Measurements from ENCODE around the gene IARS1. TPM values are rescaled to one million over a fixed set of nuclear protein-coding genes. Genes with fewer than 3 reads are reported as not detected.

The IARS1 gene
- total and polyA plus RNA-seq, 10 of the 15 experiments (the other 5 are each of a cell fraction or from before 2014, with no cell fraction given), result 71.0 to 227 (median 153) TPM

GRCh38 chr9:92310562-92310961 is 17.1 kb upstream of the IARS1 start:
- H3K79me2 ChIP-seq (ENCODE audit: control insufficient read depth, insufficient read depth, low read length), result no peaks in the 10 kb centered on the region
- no peak overlapping the region for H3K27ac ChIP-seq (ENCODE audit: control insufficient read depth, insufficient read depth)
- BruUV-seq (replicated peaks), result no TSS peak
- no peaks in the 10 kb centered on the region for H3K9me3 ChIP-seq (replicated peaks; ENCODE audit: control insufficient read depth, insufficient read depth, low read length)
- no peak overlapping the region for H2AFZ ChIP-seq (ENCODE audit: control insufficient read depth, low read depth, low read length)
- H3K4me3 ChIP-seq, result no peak overlapping the region
- no peak overlapping the region for H3K9ac ChIP-seq (ENCODE audit: control insufficient read depth, insufficient read depth, low read length)
- in situ Hi-C loops (cut with MboI), result no loop called here
- intact Hi-C loops (cut with micrococcal nuclease; ENCODE audit: unreplicated experiment), result no loop called here
- ChIA-PET RAD21 (ENCODE audit: unreplicated experiment) (no interaction called here), CTCF (no interaction called here), SMC1A (ENCODE audit: uncharacterized antibody, unreplicated experiment) (no interaction called here), POLR2A (no interaction called here)
- no peak overlapping the region for H3K4me2 ChIP-seq (ENCODE audit: control insufficient read depth, insufficient read depth)
- no peaks in the 10 kb centered on the region for H3K27me3 ChIP-seq (replicated peaks in 1 of 2; ENCODE audit: control insufficient read depth in 2 of 2, insufficient read depth in 2 of 2, low read length in 1 of 2)
- no peaks in the 10 kb centered on the region for H4K20me1 ChIP-seq (ENCODE audit: control insufficient read depth, insufficient read depth)
- H3K4me1 ChIP-seq (ENCODE audit: control insufficient read depth, insufficient read depth, low read length), result peaks cover 3% of the 10 kb centered on the region; the same call in 1 of the 2 replicates
- FAIRE-seq, result no peak
- TF ChIP-seq, protein P1, sequence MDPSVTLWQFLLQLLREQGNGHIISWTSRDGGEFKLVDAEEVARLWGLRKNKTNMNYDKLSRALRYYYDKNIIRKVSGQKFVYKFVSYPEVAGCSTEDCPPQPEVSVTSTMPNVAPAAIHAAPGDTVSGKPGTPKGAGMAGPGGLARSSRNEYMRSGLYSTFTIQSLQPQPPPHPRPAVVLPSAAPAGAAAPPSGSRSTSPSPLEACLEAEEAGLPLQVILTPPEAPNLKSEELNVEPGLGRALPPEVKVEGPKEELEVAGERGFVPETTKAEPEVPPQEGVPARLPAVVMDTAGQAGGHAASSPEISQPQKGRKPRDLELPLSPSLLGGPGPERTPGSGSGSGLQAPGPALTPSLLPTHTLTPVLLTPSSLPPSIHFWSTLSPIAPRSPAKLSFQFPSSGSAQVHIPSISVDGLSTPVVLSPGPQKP (IDR thresholded peaks at IDR 0.05; ENCODE audit: low read depth, low read length), result no peak
- no peak for TF ChIP-seq NBN (IDR thresholded peaks at IDR 0.05)
- TF ChIP-seq GATAD2B (conservative IDR thresholded peaks at IDR 0.05; ENCODE audit: low read depth), result no peak
- TF ChIP-seq LARP7 (IDR thresholded peaks at IDR 0.05), result no peak
- no peak for TF ChIP-seq RAD51 (IDR thresholded peaks at IDR 0.05)
- TF ChIP-seq WRNIP1 (IDR thresholded peaks at IDR 0.05; ENCODE audit: borderline replicate concordance, low read depth, low read length), result no peak
- TF ChIP-seq JUND (IDR thresholded peaks at IDR 0.05; ENCODE audit: low read depth, low read length), result no peak
- ATAC-seq, result no peak
- 83% methylated on average over 3 of the region's 3 CpGs for WGBS (ENCODE audit: insufficient coverage, insufficient replicate concordance, low lambda C conversion rate, missing lambda C conversion rate)
- no peak for DNase-seq (ENCODE audit: low read depth, low spot score)
- H3K36me3 ChIP-seq (ENCODE audit: control insufficient read depth in 2 of 2, insufficient read depth in 2 of 2, low read length in 1 of 2), result peaks cover 2 to 29% of the 10 kb centered on the region in 2 experiments

DNA sequence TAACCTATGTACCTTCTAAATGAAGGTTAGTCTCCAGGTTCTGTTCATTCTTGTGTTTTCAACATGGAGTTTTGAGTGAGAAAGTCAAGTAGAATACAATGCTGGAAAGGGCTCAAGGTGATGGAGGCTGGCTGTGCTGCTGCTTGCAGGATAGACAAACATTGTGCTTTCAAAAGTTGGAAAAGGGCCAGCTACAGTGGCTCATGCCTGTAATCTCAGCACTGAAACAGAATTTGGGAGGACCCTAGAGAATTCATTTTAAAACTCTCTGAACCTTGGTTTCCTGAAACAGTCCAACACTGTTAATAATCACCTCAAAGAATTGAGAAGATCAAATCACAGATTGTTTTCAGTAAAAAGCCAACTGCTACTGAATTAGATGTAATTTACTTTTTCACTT is 15.4 kb upstream of the IARS1 start:
- DNase-seq (ENCODE audit: low read depth, low spot score) (no peak), FAIRE-seq (no peak), ATAC-seq (no peak)
- Histone ChIP-seq H3K79me2 (ENCODE audit: control insufficient read depth, insufficient read depth, low read length) (no peaks in the 10 kb centered on the region), H3K9ac (ENCODE audit: control insufficient read depth, insufficient read depth, low read length) (no peak overlapping the region), H3K9me3 (replicated peaks; ENCODE audit: control insufficient read depth, insufficient read depth, low read length) (no peaks in the 10 kb centered on the region), H2AFZ (ENCODE audit: control insufficient read depth, low read depth, low read length) (no peak overlapping the region), H3K4me2 (ENCODE audit: control insufficient read depth, insufficient read depth) (no peak overlapping the region), H3K27me3 (replicated peaks in 1 of 2; ENCODE audit: control insufficient read depth in 2 of 2, insufficient read depth in 2 of 2, low read length in 1 of 2) (no peaks in the 10 kb centered on the region), H3K36me3 (ENCODE audit: control insufficient read depth in 2 of 2, insufficient read depth in 2 of 2, low read length in 1 of 2) (peaks cover 2 to 26% of the 10 kb centered on the region in 2 experiments), H3K27ac (ENCODE audit: control insufficient read depth, insufficient read depth) (no peak overlapping the region), H3K4me1 (ENCODE audit: control insufficient read depth, insufficient read depth, low read length) (peaks cover 3% of the 10 kb centered on the region; the same call in 1 of the 2 replicates), H4K20me1 (ENCODE audit: control insufficient read depth, insufficient read depth) (no peaks in the 10 kb centered on the region), H3K4me3 (no peak overlapping the region)
- ChIA-PET RAD21 (ENCODE audit: unreplicated experiment) (no interaction called here), CTCF (interaction anchor here (0.7 kb wide), 1 partner anchor 19 kb away, joined by 3 read pairs; no protein-coding TSS in a partner anchor), POLR2A (no interaction called here), SMC1A (ENCODE audit: uncharacterized antibody, unreplicated experiment) (interaction anchor here (1.0 to 1.1 kb wide), 2 partner anchors 12 to 31 kb away, joined by 3 to 4 read pairs; no protein-coding TSS in a partner anchor)
- no TSS peak for BruUV-seq (replicated peaks)
- intact Hi-C loops (cut with micrococcal nuclease; ENCODE audit: unreplicated experiment), result no loop called here
- in situ Hi-C loops (cut with MboI), result no loop called here
- TF ChIP-seq, protein P2, sequence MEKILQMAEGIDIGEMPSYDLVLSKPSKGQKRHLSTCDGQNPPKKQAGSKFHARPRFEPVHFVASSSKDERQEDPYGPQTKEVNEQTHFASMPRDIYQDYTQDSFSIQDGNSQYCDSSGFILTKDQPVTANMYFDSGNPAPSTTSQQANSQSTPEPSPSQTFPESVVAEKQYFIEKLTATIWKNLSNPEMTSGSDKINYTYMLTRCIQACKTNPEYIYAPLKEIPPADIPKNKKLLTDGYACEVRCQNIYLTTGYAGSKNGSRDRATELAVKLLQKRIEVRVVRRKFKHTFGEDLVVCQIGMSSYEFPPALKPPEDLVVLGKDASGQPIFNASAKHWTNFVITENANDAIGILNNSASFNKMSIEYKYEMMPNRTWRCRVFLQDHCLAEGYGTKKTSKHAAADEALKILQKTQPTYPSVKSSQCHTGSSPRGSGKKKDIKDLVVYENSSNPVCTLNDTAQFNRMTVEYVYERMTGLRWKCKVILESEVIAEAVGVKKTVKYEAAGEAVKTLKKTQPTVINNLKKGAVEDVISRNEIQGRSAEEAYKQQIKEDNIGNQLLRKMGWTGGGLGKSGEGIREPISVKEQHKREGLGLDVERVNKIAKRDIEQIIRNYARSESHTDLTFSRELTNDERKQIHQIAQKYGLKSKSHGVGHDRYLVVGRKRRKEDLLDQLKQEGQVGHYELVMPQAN (conservative IDR thresholded peaks at IDR 0.05), result no peak
- no peak for TF ChIP-seq ZNF384 (IDR thresholded peaks at IDR 0.05; ENCODE audit: borderline replicate concordance, low read depth, low read length)
- no peak for TF ChIP-seq E2F8 (IDR thresholded peaks at IDR 0.05; ENCODE audit: low read depth, partially characterized antibody)
- no peak for TF ChIP-seq BMI1 (IDR thresholded peaks at IDR 0.05; ENCODE audit: borderline replicate concordance)
